ENCODE measurements around the gene AANAT.

Gene AANAT

GRCh38 chr17:76469076-76469990, 1.9 kb downstream of the AANAT start:
- no peak for DNase-seq

GRCh38 chr17:76469991-76470739, 2.8 kb downstream of the AANAT start:
- DNase-seq = no peak

GRCh38 chr17:76471498-76472257, 4.3 kb downstream of the AANAT start:
- no peak for DNase-seq

- no peak for DNase-seq
Measured at GRCh38 chr17:76472258-76472645, 4.8 kb downstream of the AANAT start.

GRCh38 chr17:76472726-76473125, 5.3 kb downstream of the AANAT start:
- DNase-seq = no peak

- DNase-seq = no peak
Measured at GRCh38 chr17:76473541-76473985, 6.2 kb downstream of the AANAT start.

GRCh38 chr17:76474238-76474637, 6.8 kb downstream of the AANAT start:
- no peak for DNase-seq

- DNase-seq = no peak
Measured at GRCh38 chr17:76474894-76475293, 7.5 kb downstream of the AANAT start.

GRCh38 chr17:76475302-76475701, 7.9 kb downstream of the AANAT start:
- DNase-seq = no peak

- DNase-seq = no peak
Measured at GRCh38 chr17:76476736-76477135, 9.3 kb downstream of the AANAT start.

GRCh38 chr17:76477576-76477975, 10.2 kb downstream of the AANAT start:
- DNase-seq = no peak

- DNase-seq = no peak
Measured at GRCh38 chr17:76478097-76478496, 10.7 kb downstream of the AANAT start.

GRCh38 chr17:76478730-76479514, 11.5 kb downstream of the AANAT start:
- no peak for DNase-seq

- no peak for DNase-seq
Measured at GRCh38 chr17:76479515-76480060, 12.2 kb downstream of the AANAT start.

GRCh38 chr17:76480632-76481031, 13.2 kb downstream of the AANAT start:
- DNase-seq = no peak

GRCh38 chr17:76481071-76481655, 13.8 kb downstream of the AANAT start:
- no peak for DNase-seq

GRCh38 chr17:76484228-76484725, 16.9 kb downstream of the AANAT start:
- DNase-seq = no peak

GRCh38 chr17:76485569-76485968, 18.2 kb downstream of the AANAT start:
- no peak for DNase-seq

GRCh38 chr17:76487451-76488192, 20.2 kb downstream of the AANAT start:
- no peak for DNase-seq

- no peak for DNase-seq
Measured at GRCh38 chr17:76490112-76490710, 22.8 kb downstream of the AANAT start.

All from NCI-H1694 (cell line).